Ovary (tissue), 3 donors: ENCODE results near the gene REPS2.

Experiments used
- EP300 ChIP-seq: sonication (generic); formaldehyde crosslinking; IDR thresholded peaks from one replicate; pipeline ENCODE4 v1.6.1; 2017; ENCODE audit warnings: antibody characterized with exemption
- POLR2A ChIP-seq: fragments of 450-650 bp; IDR thresholded peaks from one replicate; pipeline ENCODE4 v1.6.1; 2017; ENCODE audit warnings: antibody characterized with exemption, mild to moderate bottlenecking, moderate library complexity
- TF ChIP-seq, protein P1 (sequence below), 3 donors: fragments of 450-650 bp in 2 of 3; fragments of 200-600 bp in 1 of 3; IDR thresholded peaks; one replicate each; pipeline versions ENCODE4 v1.5.1 to v1.8.0; 2016 to 2022; ENCODE audit warnings: antibody characterized with exemption in 3 of 3, mild to moderate bottlenecking in 1 of 3
- donor health status: DM: no; HTN: no; CAD: no.

GRCh38 chrX:16983051-16983450, 36.6 kb downstream of the REPS2 start:
- TF ChIP-seq EP300 (no peak), POLR2A (no peak)
- TF ChIP-seq, protein P1, sequence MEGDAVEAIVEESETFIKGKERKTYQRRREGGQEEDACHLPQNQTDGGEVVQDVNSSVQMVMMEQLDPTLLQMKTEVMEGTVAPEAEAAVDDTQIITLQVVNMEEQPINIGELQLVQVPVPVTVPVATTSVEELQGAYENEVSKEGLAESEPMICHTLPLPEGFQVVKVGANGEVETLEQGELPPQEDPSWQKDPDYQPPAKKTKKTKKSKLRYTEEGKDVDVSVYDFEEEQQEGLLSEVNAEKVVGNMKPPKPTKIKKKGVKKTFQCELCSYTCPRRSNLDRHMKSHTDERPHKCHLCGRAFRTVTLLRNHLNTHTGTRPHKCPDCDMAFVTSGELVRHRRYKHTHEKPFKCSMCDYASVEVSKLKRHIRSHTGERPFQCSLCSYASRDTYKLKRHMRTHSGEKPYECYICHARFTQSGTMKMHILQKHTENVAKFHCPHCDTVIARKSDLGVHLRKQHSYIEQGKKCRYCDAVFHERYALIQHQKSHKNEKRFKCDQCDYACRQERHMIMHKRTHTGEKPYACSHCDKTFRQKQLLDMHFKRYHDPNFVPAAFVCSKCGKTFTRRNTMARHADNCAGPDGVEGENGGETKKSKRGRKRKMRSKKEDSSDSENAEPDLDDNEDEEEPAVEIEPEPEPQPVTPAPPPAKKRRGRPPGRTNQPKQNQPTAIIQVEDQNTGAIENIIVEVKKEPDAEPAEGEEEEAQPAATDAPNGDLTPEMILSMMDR (IDR thresholded peaks at IDR 0.05) = no peak
